Fibroblast of skin of right biceps (primary cell): ENCODE measurements around the gene TRIP12.
"Not testable (repeated sequence)": the region's sequence is repeated elsewhere in the genome, so short reads cannot be mapped to it uniquely, and the experiment has no call there.

Experiments
- DNase-seq: peaks from one replicate; pipeline ENCODE4 v3.0.0-alpha.2; 2013

TRIP12 gene

DNA sequence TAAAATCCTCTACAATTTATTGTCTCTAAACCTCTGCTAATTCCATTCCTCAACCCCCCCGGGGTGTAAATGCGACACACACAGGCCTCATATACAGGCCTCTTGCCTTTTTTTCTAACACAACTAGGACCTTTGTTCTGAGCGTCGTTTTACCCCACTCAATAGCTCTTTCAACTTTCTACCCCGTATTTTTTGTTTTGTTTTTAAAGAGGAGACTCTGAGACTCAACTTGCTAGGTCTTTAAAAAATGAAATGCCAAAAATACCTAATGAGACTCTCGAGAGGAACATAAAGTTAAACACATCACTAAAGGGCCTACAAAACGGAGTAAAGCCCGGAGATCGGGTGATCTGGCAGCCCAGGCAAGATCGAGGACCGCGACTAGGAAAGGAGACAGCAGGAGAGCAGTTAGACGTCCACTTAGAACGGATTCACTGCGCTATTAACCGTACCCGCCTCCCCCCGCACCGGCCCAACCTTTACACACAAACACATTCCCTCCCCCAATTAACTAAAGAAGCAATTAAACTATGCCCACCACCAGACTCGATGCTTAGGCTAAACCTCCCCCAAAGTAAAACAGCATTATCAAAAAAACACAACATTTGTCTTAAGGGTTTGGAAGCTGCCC, 1.7 kb downstream of the TRIP12 start:
- peak; percentile 15 for DNase-seq

DNA sequence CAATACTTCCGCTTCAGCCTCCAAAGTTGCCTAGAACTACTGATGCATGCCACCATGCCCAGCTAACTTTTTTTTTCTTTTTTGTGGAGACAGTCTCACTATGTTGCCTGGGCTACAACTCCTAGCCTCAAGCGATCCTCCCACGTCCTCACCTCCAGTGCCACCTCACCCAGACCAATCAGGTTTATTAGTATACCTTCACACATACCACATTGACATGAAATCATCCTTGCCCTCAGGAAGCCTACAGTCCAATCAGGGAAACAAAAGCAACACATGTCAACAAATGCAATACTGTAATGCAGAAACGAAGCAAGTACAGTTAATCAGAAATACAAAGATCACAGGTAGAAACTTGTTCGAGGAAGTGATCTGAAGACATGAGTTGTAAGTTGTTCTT, 4.0 kb downstream of the TRIP12 start:
- no peak for DNase-seq

GRCh38 chr2:229914171-229914570, 7.6 kb downstream of the TRIP12 start:
- no peak for DNase-seq

- peak; percentile 12 for DNase-seq
Measured at GRCh38 chr2:229910832-229911412, 10.9 kb downstream of the TRIP12 start.

DNA sequence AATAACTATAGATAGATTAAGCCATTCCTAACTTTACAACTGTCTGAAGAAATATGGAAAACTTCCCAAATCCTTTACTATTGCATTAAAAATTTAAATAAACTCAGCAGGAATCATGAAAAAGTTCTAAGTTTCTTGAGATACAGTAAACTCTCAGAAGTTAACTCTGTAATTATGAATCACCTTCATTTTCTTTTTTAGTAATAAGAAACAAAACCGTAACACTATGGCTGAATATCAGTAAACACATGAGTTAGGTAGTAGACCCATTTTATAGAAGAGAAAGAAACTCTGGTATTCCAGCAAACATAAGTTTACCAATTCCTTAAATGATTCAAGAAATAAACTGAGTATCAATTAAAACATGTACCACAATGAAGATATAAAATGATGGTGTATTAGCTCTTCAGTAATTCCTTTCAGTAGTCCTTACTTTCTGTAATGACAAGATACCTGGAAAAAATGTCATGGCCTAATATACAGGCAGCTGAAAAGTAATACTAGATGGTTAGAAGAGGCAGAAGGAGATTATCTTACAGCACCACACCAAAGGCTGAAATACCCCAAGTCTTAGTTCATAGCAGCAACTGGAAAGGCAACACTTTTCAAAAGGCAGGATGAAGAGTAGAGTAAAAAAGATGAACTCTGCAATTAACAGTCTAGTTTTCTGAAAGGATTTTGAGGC, 11.5 kb downstream of the TRIP12 start:
- no peak for DNase-seq

- DNase-seq: peak; percentile 19
Measured at GRCh38 chr2:229909090-229909489, 12.7 kb downstream of the TRIP12 start.

GRCh38 chr2:229905601-229906000, 16.2 kb downstream of the TRIP12 start:
- no peak for DNase-seq

DNA sequence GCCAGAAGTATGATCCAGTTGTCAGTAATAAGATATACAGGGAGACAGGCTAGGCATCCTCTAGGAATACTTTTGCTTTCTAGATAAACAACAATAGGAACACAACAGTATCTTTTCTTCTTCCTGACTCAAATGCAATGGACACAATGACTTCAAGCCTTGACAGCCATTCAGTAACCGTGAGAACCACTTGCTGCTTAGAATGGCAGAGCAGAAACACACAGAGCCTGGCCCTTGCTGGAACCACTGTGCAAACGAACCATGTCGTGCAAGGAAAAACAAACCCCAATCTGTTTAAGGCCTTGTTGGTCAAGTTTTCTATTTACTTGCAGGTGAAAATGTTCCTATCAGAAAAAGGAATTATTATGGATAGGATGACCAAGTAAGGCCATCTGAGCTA, 18.8 kb downstream of the TRIP12 start:
- no peak for DNase-seq

- DNase-seq: peak; percentile 89
Measured at GRCh38 chr2:229901819-229902218, 20.0 kb downstream of the TRIP12 start.

- not testable (repeated sequence) for DNase-seq
Measured at GRCh38 chr2:229900514-229900913, 21.3 kb downstream of the TRIP12 start.

- DNase-seq: no peak
Measured at GRCh38 chr2:229900012-229900411, 21.8 kb downstream of the TRIP12 start.

GRCh38 chr2:229899604-229900003, 22.2 kb downstream of the TRIP12 start:
- no peak for DNase-seq

DNA sequence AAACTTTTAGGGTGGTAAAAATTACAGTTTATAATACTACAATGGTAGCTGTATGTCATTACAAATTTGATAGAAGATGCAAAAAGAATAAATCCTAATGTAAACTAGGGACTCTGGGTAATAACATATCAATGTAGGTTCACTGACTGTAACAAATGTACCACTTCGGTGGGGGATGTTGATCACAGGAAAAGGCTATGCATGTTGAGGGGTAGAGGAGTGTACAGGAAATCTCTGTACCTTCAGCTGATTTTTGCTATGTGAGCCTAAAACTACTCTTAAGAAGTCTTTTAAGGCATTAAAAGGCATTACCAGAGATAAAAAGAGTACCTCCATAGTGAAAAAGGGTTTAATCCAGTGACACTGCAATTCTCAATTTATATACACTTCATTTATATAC, 25.0 kb downstream of the TRIP12 start:
- no peak for DNase-seq

GRCh38 chr2:229889023-229889422, 32.8 kb downstream of the TRIP12 start:
- no peak for DNase-seq

GRCh38 chr2:229888031-229888430, 33.8 kb downstream of the TRIP12 start:
- DNase-seq: no peak

DNA sequence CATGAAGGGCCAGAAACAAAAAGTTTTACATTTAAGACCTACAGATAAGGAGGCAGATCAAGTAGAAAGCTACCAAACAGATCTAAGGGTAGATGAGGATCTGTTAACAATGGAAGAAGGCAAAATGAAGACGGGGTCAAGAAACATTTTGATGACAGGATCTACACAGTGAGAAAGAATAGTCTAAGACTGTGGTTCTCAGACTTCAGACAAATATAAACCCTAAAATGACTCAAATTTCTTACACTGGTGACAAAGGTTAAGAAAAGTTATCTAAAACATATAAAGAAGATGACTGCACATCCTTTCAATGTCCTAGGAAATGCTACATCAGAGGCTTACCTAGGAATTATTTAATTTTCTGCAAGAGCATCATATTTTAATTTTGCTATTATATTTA, 34.4 kb downstream of the TRIP12 start:
- DNase-seq: no peak

- DNase-seq: no peak
Measured at GRCh38 chr2:229884775-229885699, 36.8 kb downstream of the TRIP12 start.

DNA sequence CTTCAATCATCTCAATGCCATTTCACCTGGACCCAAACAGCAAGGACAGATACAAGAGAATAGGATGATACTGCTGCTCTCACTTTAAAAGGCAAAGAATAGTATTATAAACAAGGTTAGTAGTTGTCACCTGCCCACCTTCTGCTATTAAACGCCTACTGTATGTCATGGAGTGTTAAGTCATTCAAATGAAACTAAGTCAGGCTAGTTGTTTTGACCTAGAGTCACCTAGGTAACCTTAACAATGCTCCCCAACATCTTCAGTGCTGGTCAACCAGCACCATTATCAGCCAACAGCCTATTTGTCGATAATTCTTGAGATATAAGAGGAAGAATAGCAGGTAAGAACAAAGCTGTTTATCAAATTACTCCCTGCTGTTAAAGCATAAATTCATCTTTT, 39.2 kb downstream of the TRIP12 start:
- no peak for DNase-seq

DNA sequence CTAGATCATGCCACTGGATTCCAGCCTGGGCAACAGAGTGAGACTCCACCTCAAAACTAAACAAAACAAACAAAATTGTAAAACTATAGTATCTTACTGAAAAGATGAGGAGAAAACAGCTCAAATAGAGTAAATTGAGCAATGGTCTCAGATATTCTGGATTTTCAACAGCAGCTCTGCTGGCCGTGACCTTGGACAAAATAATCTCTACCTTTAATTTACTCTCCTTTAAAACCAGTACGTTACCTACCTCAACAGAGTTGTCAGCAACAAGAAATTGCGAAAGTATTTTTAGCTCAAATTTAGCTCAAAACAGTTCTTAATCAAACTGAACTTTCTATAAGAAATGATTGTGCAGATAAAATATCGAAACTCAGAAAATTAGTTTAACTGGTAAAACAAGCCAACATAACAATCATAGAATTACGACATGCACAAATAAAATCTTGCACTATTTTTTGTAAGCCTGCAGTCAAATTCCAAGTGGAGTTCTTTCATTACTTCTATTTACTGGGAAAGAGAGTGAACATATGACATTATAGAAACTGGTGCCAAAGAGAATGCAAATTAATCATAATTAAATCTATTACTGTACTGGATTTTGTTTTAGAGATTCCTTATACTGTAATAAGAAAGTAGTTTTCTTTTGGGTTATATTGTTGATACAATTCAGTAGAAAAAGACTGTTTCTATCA, 40.8 kb downstream of the TRIP12 start:
- DNase-seq: no peak

GRCh38 chr2:229879191-229879950, 42.4 kb downstream of the TRIP12 start:
- DNase-seq: no peak

- DNase-seq: no peak
Measured at GRCh38 chr2:229875549-229875948, 46.3 kb downstream of the TRIP12 start.

- no peak for DNase-seq
Measured at GRCh38 chr2:229874647-229875046, 47.2 kb downstream of the TRIP12 start.
